GM12878 (cell line): ENCODE measurements around the gene CFHR1. TPM values are rescaled to one million over a fixed set of nuclear protein-coding genes. Genes with fewer than 3 reads are reported as not detected.
"Not testable (repeated sequence)": the region's sequence is repeated elsewhere in the genome, so short reads cannot be mapped to it uniquely, and the experiment has no call there.

Experiments used
- ATAC-seq: fragments of 200-7000 bp; cut with Tn5 transposase; 3 replicates; pipeline ENCODE4 v1.9.1; 2020; ENCODE audit warnings: mild to moderate bottlenecking, moderate library complexity
- BruUV-seq: library from RNA; stranded (reverse); fragments of 400-500 nt; replicated peaks from 2 replicates; lab custom pipeline; 2021; lab: Mats Ljungman, UMichigan
- CTCF ChIA-PET: fragments of 300-600 bp; sonication (Branson Sonifier 250); formaldehyde crosslinking; extraction: SDS; loops from one replicate; lab custom pipeline; 2021; ENCODE audit warnings: inconsistent platforms; lab: Yijun Ruan, JAX
- POLR2A ChIA-PET: fragments of 350-600 bp; formaldehyde crosslinking; extraction: SDS; loops from one replicate; lab custom pipeline; 2021; ENCODE audit warnings: inconsistent platforms; lab: Charles Lee
- RAD21 ChIA-PET: fragments of 300-600 bp; sonication (Branson Sonifier 250); formaldehyde crosslinking; loops from one replicate; lab custom pipeline; 2023; ENCODE audit warnings: antibody characterized with exemption; ENCODE audit not compliant: unreplicated experiment; lab: Charles Lee
- SMC1A ChIA-PET: fragments of 300-600 bp; sonication (Branson Sonifier 250); formaldehyde crosslinking; loops from one replicate; lab custom pipeline; 2023; ENCODE audit not compliant: unreplicated experiment, uncharacterized antibody; lab: Charles Lee
- DNase-seq: peaks from one replicate; pipeline ENCODE4 v3.0.0-alpha.2; 2011; ENCODE audit warnings: low read depth, low spot score
- FAIRE-seq: peaks from 3 replicates; lab custom pipeline; 2011; peaks lifted over from hg19 to GRCh38; lab: Jason Lieb, UNC
- H2AFZ ChIP-seq: 2 replicates; pipeline ENCODE4 v1.6.0; 2011; ENCODE audit warnings: low read depth, low read length, control low read depth; ENCODE audit not compliant: control insufficient read depth
- H3K27ac ChIP-seq: 2 replicates; pipeline ENCODE4 v1.5.1; 2011; ENCODE audit warnings: control low read depth; ENCODE audit not compliant: control insufficient read depth, insufficient read depth
- H3K27me3 ChIP-seq, 2 experiments: replicated peaks in 1 of 2; 2 replicates each; pipeline versions ENCODE4 v1.6.0 to v1.6.1; 2011; ENCODE audit warnings: low read length in 1 of 2; ENCODE audit not compliant: control insufficient read depth in 2 of 2, insufficient read depth in 2 of 2
- H3K36me3 ChIP-seq, 2 experiments: 2 replicates each; pipeline ENCODE4 v1.5.1; 2011; ENCODE audit warnings: low read length in 1 of 2; ENCODE audit not compliant: control insufficient read depth in 2 of 2, insufficient read depth in 2 of 2
- H3K4me1 ChIP-seq: 2 replicates; pipeline ENCODE4 v1.6.1; 2011; ENCODE audit warnings: mild to moderate bottlenecking, low read length, moderate library complexity, mixed read lengths; ENCODE audit not compliant: control insufficient read depth, insufficient read depth
- H3K4me2 ChIP-seq: 2 replicates; pipeline ENCODE4 v1.6.0; 2011; ENCODE audit warnings: control low read depth; ENCODE audit not compliant: control insufficient read depth, insufficient read depth
- H3K4me3 ChIP-seq: fragments of 200-600 bp; sonication (generic); 2 replicates; pipeline ENCODE4 v1.5.1; 2016
- H3K79me2 ChIP-seq: 2 replicates; pipeline ENCODE4 v1.6.0; 2011; ENCODE audit warnings: low read length; ENCODE audit not compliant: control insufficient read depth, insufficient read depth
- H3K9ac ChIP-seq: 2 replicates; pipeline ENCODE4 v1.8.0; 2011; ENCODE audit warnings: low read length, control low read depth, mixed read lengths; ENCODE audit not compliant: control insufficient read depth, insufficient read depth
- H3K9me3 ChIP-seq: replicated peaks from 3 replicates; pipeline ENCODE4 v1.5.1; 2011; ENCODE audit warnings: mild to moderate bottlenecking, low read length; ENCODE audit not compliant: control insufficient read depth, insufficient read depth
- H4K20me1 ChIP-seq: 2 replicates; pipeline ENCODE4 v1.6.0; 2011; ENCODE audit not compliant: control insufficient read depth, insufficient read depth
- NFYA ChIP-seq: IDR thresholded peaks from 2 replicates; pipeline ENCODE4 v1.6.1; 2011; ENCODE audit warnings: low read depth, mild to moderate bottlenecking, low read length, improper control_type of control experiment, borderline replicate concordance
- RELA ChIP-seq: fragments of 450-650 bp; IDR thresholded peaks from 2 replicates; pipeline ENCODE4 v1.8.0; 2014; ENCODE audit warnings: borderline replicate concordance; ENCODE audit not compliant: partially characterized antibody
- TBL1XR1 ChIP-seq: IDR thresholded peaks from 2 replicates; pipeline ENCODE4 v1.6.1; 2012; ENCODE audit warnings: low read depth, low read length, improper control_type of control experiment
- WGBS: methylation state at CpG from one replicate; pipeline ENCODE4 v1.1.6; 2016; ENCODE audit warnings: low lambda C conversion rate; ENCODE audit not compliant: insufficient replicate concordance, insufficient coverage; ENCODE audit errors: missing lambda C conversion rate; 5-methylcytosine and 5-hydroxymethylcytosine counted together
- in situ Hi-C: fragments of 300-500 bp; cut with MboI; formaldehyde crosslinking; loops from 9 replicates; pipeline ENCODE4 v1.14.3; 2018; ENCODE audit warnings: mixed read lengths
- intact Hi-C: fragments of 100-400 bp; cut with micrococcal nuclease; formaldehyde crosslinking; loops from one replicate; pipeline ENCODE4 v1.14.2; 2022; ENCODE audit not compliant: unreplicated experiment
- polyA plus RNA-seq, 11 experiments: library from polyadenylated mRNA; depleted of rRNA in 4 of 11; unstranded in 6 of 11; stranded (reverse) in 5 of 11; fragments of >200 nt; fragmentation: Nextera tagmentation in 4 of 11; fragmentation: Illumina TruSeq in 1 of 11; extraction: Ambion mirVana in 4 of 11; extraction: Trizol in 1 of 11; gene quantifications; 1 replicate in 1 of 11; 2 replicates in 10 of 11; pipeline versions ENCODE4 v1.2.1 to v1.2.3, GENCODE V29; 2011 to 2016; ENCODE audit warnings: inconsistent platforms in 2 of 11, missing spikeins in 2 of 11, low read depth in 1 of 11
- total RNA-seq, 4 experiments: library from RNA; depleted of rRNA in 3 of 4; stranded (reverse); fragments of >200 nt in 3 of 4; fragmentation: Illumina TruSeq in 1 of 4; extraction: Trizol in 1 of 4; gene quantifications; 2 replicates each; pipeline versions ENCODE4 v1.2.1 to v1.2.3, GENCODE V29; 2013 to 2021
- TF ChIP-seq, protein P1 (sequence below): IDR thresholded peaks from 2 replicates; pipeline ENCODE4 v1.6.1; 2011; ENCODE audit warnings: borderline replicate concordance, low read depth, mild to moderate bottlenecking, moderate library complexity, mixed read lengths, low read length; ENCODE audit not compliant: insufficient read depth; ENCODE audit errors: extremely low read length
- TF ChIP-seq, protein P2 (sequence below): IDR thresholded peaks from 2 replicates; pipeline ENCODE4 v1.6.1; 2012; ENCODE audit warnings: low read depth, low read length, improper control_type of control experiment

CFHR1 gene
- total and polyA plus RNA-seq, 10 of the 15 experiments (the other 5 are each of a cell fraction or from before 2014, with no cell fraction given) = 0.04 TPM; not detected in 9

DNA sequence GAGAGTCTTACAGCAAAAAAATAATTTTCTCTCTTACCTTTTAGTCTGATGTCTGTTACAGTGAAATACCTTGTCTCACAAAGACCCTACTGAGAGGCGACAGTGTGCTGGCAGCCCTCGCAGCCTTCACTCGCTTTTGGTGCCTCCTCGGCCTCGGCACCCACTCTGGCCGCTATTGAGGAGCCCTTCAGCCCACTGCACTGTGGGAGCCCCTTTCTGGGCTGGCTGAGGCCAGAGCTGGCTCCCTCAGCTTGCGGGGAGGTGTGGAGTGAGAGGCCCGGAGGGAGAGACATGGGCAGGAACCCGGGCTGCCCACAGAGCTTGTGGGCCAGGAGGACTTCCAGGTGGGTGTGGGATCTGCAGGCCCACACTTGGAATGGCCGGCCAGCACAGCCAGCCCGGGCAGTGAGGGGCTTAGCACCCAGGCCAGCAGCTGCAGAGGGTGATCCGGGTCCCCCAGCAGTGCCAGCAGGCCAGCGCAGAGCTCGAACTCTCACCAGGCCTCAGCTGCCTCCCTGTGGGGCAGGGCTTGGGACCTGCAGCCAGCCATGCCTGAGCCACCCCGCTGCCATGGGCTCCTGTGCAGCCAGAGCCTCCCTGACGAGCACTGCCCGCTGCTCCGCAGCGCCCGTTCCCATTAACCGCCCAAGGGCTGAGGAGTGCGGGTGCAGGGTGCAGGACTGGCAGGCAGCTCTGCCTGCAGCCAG is 10.8 kb upstream of the CFHR1 start:
- TF ChIP-seq TBL1XR1 = no peak
- TF ChIP-seq, protein P1, sequence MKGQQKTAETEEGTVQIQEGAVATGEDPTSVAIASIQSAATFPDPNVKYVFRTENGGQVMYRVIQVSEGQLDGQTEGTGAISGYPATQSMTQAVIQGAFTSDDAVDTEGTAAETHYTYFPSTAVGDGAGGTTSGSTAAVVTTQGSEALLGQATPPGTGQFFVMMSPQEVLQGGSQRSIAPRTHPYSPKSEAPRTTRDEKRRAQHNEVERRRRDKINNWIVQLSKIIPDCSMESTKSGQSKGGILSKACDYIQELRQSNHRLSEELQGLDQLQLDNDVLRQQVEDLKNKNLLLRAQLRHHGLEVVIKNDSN = no peak
- TF ChIP-seq NFYA = no peak
- no peak for TF ChIP-seq RELA
- TF ChIP-seq, protein P2, sequence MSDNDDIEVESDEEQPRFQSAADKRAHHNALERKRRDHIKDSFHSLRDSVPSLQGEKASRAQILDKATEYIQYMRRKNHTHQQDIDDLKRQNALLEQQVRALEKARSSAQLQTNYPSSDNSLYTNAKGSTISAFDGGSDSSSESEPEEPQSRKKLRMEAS = no peak
- ChIA-PET POLR2A (no interaction called here), RAD21 (no interaction called here), SMC1A (no interaction called here), CTCF (no interaction called here)
- H3K9ac ChIP-seq = no peak overlapping the region
- no peaks in the 10 kb centered on the region for H3K79me2 ChIP-seq
- DNase-seq (no peak), ATAC-seq (no peak), FAIRE-seq (no peak)
- H3K9me3 ChIP-seq = no peaks in the 10 kb centered on the region
- no peak overlapping the region for H3K27ac ChIP-seq
- no peaks in the 10 kb centered on the region for H4K20me1 ChIP-seq
- no peaks in the 10 kb centered on the region for H3K27me3 ChIP-seq
- H3K4me3 ChIP-seq = no peak overlapping the region
- in situ Hi-C loops (no loop called here), intact Hi-C loops (no loop called here)
- H3K4me2 ChIP-seq = no peak overlapping the region
- H2AFZ ChIP-seq = no peak overlapping the region
- no peaks in the 10 kb centered on the region for H3K36me3 ChIP-seq
- 49% methylated on average over 19 of the region's 22 CpGs for WGBS
- BruUV-seq = no TSS peak
- H3K4me1 ChIP-seq = no peaks in the 10 kb centered on the region

DNA sequence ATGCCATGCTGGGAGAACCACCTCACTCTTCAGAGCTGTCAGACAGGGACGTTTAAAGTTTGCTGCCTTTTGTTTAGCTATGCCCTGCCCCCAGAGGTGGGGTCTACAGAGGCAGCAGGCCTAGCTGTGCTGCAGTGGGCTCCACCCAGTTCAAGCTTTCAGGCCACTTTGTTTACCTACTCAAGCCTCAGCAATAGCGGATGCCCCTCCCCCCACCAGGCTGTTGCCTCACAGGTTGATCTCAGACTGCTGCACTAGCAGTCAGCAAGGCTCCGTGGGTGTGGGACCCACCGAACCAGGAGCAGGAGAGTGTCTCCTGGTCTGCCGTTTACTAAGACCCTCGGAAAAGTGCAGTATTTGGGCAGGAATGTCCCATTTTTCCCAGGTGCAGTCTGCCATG is 2.1 kb upstream of the CFHR1 start:
- CTCF ChIA-PET, H3K79me2 ChIP-seq, SMC1A ChIA-PET, H3K4me2 ChIP-seq, ATAC-seq, H3K27ac ChIP-seq, H3K4me1 ChIP-seq, H3K36me3 ChIP-seq, H3K4me3 ChIP-seq, H2AFZ ChIP-seq, H3K9ac ChIP-seq, BruUV-seq, FAIRE-seq, H3K9me3 ChIP-seq, H3K27me3 ChIP-seq, POLR2A ChIA-PET, RAD21 ChIA-PET, H4K20me1 ChIP-seq, DNase-seq, in situ Hi-C loops: not testable (repeated sequence)
- WGBS = 32% methylated on average over 6 of the region's 6 CpGs
- intact Hi-C loops = loop anchor here (5.0 kb wide), 1 partner anchor 125 kb away; the partner anchor contains the start of gene CFHR2
